ENCODE results near the gene SPRYD3.

SPRYD3 gene

DNA sequence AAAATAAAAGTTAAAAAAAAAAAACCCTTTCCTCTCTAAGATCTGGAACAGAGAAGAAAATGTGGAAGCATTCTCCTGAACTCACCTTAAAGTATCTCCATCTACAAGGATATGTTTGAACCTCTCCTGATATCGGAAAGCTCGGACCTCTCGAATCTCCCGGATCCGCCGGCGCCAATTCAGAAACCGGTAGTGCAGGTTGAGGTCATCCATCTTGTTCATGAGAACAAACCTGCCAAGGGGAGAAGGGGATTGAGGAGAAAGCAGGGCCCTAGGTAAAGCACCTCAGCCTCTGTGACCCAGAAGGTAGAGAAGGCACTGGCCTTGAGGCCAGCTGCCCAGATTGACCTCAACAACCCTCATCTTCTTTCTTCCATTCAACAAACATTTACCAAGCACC, 2.2 kb downstream of the SPRYD3 start:
- no peak for DNase-seq

DNA sequence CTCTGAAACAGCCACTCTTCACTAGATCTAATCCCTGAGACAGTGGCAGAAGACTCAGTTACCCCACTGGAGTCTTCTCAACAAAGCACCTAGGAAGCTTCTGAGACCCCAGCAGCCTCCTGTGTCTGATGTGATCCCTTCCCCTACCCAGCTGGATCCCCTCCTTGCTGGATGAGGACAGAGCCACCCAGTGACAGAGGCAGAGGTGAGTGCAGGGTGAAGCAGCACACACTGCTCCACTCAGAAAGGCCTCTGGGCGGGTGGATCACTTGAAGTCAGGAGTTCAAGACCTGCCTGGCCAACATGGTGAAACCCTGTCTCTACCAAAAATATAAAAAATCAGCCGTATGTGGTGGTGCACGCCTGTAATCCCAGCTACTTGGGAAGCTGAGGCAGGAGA, 2.7 kb downstream of the SPRYD3 start:
- DNase-seq, result no peak

DNA sequence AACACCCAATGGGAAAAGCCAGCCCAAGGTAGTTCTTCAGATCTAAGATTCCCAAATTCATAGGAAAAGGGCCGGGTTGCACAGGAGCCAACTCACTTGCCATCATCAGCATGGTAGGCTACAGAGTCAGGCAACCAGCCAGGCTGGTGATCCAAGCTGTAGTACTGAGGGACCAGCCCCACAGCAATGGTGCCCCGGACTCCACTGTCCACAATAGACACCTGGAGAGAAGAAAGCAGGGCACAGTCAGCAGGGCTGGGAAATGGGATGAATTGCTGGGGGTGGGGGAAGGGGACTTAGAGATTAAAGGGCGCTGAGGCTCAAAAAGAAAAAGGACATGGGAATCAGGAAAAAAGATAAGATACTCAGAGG, 4.2 kb downstream of the SPRYD3 start:
- DNase-seq, result no peak

DNA sequence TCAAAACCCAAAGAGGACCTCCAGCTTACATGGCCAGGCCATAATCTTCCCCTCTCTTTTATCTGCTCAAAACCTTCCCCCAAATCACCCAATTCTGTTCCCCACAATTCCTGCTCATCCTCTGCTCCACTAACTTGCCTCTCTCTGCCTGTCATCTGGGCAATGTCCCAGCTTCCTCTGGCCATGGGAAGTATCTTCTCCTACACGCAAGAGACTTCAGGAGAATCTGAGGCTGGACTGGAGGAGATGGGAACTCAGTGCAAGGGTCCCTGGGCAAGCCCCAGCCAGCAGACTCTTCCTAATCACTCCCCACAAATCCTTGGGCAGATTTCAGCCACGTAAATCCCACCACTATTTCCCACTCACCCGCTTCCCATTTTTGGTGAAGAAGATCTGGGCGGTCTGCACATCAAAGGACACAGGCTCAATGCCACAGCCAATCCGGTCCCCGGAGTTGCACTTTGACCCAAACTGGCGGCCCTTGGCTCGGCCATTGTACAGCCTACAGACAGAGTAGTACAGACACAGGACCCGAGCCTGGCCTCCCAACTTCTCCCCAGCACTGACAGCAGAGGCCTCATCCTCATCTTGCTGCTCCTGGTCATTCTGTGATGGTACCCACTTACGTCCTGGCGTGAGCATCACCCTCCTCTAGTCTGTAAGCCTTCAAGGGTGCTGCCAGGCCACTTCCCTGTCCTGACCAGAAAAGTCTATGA, 4.7 kb downstream of the SPRYD3 start:
- DNase-seq, result no peak

DNA sequence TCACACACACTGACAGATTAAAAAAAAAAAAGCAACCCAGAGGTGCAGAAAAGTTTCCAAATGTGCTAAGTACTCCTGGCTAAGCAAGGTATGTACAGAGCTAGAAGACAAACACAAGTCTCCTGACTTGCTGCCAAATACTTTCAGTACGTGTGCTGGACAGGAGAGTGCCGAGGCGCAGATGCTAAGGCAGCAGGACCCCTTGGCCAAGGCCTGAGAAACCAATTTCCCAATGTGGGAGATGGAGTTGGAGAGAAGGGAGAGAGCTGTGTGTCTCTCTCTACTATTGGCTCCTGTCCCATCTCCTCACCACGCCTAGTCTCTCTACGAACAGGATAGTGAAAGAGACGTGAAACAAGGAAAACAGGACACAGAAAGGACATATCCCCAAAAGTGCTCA, 5.3 kb downstream of the SPRYD3 start:
- DNase-seq, result no peak

DNA sequence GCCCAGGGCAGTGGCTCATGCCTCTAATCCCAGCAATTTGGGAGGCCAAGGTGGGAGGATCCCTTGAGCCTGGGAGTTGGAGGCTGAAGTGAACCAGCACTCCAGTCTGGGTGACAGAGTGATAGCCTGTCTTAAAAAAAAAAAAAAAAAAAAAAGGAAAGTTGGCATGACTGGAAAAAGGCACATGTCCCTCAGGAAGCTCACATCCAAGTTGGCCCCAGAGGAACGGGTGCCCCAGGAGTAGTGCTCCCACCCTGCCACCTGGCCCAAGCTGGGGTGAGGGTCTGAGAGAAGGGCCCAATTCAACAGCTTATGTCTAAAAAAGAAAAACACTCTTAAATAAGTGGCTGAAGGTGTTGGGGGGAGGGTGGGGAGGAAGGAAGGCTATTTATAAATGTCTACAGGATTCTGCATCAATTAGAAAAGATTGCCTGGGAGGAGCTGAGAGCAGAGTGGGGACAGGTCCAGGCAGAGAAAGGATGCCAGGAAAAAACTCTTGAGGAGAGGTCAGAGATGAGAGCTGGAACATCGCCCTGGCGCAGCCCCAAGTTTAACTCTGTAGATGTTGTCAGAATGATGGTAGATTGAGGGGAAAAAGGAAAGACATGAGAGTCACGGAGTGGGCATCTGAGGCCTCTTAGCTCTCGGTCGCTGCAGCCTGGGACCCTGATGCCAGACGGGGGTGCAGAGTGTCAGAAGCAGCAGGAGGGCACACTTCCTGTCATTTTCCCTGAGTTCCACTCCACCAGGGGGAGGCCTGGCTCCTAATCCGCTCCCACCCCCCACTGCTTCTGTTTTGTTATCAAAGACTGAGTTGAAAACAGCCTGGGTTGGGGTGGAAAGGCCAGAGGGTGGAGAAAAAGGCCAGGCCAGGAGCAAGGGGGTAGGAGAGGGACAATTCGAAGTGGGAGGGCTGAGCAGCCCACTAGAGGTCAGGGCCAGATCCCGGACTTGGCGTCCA, 7.3 kb downstream of the SPRYD3 start:
- no peak for DNase-seq

DNA sequence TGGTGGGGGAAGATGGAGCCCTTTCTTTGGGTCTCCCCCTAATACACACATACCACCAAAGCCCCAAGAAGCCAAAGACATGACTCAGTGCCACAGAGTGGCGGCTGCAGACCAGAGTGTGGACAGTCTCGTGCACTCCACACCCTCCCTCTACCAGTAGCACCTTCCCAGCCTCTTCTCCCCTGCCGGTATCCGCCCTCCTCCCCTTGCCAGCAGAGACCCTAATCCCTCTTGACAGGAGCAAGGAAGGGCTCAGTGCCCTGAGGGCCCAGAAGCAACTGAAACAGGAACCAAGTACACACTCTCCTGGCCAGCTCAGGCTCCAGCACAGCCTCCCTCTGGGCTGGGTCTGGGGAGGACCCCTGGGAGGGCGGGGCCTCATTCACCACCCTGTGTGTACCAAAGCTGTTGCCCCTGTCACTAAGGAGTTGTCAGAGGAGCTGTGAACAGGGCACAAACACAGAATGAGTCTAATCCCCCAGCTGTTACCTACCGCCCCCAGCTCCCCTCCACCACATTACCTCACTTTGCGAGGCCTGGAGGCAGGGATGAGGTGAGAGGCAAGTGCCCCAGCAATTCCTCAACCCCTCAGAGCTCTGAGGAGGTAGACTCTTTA, 8.2 kb downstream of the SPRYD3 start:
- no peak for DNase-seq

DNA sequence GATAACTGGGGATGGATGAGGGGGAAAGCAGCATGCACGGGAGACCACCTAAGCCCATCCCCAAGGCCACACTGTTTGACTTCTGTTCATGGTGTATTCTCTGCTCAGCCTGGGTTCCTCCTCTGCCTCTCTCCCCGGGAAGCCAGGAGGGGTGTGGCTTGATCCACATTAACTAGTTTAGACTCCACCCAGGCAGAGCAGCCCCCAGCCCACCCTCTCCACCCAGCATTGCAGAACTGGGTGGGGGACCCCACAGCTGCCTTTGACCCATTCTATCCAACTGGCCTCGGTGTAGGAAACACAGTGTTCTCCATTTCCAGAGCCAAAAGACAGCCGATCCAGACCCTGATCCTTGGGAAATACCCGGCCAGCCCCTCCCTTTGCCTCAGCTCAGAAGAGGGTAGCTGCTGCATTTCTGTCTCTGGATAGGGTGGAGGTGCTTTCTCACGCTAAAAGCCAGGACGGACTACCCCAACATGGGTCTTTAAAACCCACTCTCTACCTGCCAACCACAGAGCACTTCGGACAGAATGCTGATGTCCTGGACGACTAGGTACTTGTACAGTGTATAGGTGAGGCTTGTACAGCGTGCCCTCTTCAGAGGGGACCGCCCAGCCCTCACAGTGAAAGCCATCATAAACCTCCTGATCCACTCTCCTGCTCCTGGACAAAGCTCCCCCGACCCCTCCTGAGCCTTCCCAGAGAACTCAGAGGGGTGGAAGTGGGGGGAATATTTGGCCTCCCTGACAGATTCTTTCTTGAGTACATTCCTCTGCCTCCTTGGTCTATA, 9.4 kb downstream of the SPRYD3 start:
- no peak for DNase-seq

DNA sequence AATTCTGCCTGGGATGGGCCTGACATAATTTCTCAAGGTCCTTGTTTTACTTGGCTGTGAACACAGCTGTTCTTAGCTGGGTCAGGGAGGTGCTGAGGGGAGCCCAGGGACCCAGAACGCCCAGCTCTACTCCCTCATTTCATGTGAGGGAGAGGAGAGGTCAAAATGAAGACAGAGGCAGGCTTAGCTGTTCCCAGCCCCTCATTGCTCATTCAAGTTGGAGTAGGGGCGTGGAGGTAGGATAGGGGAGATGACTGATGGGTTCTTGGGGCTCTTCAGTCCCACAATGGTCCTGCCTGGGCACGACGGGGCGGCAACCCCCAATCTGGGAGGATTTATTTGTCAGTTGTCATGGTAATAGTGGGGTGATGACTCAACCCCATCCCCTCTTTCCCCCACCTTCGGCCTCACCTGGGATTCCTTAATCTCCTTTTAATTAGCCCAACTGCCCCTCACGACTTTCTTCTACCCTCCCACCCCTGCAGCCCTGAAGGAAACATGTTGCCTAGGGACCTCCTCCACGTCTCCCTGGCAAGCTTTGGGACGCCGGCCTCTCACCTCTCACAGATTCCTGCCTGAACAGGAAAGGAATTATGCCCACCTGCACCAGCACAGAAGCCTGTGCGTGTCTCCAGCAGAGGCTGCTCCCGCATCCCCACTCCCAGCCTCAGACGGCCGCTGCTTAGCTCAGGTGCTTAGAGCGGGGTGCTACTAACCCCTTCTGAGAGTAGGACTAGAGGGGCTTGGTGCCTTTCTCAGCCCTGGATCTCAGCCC, 10.2 kb downstream of the SPRYD3 start:
- DNase-seq, result no peak

DNA sequence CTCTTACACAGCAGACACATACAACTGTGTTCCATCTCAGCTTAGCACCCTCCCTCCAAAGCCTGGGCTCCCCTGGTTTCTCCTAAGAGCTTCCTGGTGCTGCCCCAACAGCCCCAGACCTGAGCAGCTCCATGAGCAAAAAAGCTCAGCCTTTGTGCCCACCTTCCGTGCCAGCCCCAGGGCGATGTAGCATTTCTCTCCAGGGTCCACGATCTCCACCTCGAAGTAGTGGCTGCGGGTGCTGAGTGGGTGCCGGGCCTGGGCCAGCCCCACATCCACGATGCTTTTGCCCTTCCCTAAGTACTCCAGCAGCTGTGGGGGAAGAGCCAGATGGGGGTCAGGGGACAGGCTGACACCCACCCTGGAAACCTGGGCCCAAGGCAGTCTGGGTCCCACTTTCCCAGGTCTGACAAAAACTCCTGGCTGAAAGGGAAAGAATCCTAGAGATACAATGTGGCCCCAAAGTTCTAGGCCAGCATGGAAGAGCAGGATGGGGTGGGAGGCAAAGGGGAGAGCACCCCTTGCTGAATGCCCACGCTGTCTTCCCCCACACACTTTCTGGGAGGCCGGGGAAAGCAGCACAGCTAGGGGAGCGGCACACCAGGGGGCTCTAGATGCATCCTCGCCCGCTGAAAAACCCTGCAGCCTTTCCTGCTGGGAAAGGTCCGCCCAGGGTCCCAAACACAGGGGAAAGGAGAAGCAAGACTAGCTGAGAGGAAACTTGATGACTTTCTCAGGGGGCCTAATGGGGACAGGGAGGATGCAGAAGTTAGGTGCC, 11.0 kb downstream of the SPRYD3 start:
- no peak for DNase-seq

DNA sequence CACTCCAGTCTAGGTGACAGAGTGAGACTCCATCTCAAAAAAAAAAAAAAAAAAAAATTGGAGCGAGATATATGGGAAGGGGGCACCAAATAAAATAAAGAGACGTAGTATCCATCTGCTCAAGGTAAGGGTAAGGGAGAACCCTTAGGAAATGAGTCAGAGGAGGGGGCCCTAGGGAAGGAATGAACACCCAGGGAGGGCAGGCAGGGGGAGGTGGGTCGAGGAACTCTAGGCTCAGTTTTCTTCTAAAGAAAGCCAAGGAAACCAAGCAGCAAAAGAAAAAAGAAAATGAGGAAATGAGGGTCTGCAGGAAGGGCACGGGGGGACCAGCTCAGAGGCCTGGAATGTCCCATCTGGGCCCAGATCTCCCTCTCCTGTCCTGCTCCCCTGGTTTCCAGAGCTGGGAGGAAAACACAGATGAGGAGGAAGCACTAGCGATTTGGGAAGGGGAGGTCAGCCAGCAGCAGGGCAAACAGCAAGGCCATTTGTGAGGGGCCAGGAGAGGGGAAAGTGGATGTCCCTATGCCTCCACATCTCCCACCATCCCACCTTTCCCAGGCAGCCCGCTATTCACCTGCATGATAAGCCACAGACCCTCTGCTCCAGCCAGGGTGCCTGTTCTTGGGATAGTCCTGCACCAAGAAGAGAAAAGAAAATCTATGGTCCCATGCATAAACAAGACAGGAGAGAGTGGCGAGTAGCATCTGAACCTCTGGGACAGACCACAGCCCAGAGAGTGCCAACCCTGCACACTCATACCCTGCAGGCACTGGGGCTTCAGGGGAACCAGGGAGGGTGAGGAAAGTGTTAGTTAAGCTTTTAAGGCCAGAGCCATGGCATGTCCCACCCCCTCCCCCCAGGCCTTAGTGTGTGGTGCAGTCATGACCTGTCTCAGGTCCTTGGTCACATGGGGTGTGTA, 11.9 kb downstream of the SPRYD3 start:
- no peak for DNase-seq

DNA sequence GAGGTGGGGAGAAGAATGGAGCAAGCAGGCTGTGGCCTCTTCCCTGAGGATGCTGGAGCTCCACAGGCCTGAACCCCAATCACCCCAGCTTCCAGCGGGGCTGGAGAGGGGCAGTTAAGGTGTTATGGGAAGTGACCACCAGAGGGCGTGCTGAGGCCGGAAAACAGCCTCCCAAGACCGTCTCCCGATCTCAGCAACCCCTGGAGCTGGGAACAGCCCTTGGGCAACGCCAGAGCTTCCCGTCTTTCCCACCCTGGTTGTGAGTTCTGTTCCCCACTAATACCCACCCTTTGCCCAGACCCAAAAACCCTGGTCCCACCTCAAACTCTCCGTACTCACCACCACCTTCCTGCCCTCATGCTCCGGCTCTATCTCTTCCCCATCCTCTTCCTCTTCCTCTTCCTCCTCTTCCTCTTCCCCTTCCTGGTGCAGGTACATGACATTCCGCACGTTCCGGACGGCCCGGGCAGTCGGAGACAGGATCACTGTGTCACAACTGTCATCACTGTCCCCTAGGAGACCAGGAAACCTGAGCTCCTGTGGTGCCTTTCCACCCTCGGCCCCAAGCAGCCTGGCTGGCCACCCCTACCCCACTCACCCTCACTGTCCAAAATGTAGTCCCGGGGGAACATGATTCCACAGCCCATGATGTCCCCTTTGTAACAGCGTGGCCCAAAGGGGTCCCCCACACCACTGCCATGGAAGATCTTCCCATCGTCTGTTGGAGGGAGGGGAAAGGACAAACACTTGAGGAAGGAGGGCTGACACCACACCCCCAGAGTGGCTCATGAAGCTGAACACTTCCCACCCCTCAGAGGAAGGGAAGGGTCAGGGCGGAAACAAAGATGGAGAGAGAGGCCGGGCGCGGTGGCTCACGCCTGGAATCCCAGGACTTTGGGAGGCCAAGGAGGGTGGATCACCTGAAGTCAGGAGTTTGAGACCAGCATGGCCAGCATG, 12.9 kb downstream of the SPRYD3 start:
- DNase-seq, result peak; percentile 71

DNA sequence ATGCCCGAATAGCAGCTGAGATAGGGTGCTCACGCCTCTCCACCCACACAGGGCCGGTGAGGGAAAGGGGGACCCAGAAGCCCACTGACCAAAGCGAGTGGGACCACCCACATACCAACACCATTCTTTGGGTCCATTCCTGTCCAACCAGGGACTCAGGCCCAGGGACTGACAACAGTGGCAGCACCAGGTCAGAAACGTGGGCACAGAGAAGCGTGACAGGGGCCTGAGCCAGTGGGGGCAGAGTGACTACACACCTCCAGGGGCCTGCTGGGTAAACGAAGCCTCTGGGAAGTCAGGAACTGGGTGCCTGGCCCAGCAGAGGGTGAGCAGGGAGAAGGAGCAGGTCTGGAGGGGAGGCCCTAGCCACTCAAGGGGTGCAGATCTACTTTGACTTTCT, 13.7 kb downstream of the SPRYD3 start:
- no peak for DNase-seq

DNA sequence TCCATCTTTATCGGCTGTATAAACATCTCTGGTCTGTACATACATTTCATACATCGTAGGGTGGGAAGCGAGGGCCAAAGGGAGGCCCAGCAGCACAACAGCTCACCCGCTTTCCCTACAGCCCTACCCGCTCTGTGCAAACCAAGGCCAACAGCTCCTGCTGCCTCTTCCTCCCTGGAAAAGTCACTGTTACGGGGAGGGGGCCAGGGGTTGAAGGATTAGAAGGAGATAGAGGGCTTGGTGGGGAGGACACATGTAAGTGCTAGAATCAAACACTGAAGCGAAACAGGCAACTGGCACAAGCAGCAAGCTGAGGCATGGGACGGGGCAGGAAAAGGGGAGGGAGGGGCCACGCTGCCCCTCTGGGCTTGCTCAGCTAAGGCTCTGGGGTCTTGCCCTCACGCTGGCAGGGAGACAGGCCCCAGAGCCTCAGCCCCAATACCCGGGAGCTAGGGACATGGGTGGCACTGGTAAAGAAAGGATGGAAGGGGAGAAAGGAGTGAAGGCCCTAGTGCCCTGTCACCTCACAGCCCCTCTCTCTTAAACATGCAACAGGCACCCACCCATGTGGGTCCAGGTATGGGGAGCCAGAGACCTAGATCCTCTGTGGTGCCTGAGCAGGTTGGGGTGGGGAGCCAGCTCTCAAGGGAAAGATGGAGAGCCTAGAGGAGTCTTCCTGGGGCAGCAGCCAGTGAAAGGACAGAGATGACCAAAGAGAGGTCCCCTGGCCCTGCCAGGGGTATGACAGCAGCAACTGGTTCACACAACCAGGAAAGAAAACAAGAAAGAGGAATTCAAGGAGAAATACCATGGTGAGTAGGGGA, 14.4 kb downstream of the SPRYD3 start:
- no peak for DNase-seq

DNA sequence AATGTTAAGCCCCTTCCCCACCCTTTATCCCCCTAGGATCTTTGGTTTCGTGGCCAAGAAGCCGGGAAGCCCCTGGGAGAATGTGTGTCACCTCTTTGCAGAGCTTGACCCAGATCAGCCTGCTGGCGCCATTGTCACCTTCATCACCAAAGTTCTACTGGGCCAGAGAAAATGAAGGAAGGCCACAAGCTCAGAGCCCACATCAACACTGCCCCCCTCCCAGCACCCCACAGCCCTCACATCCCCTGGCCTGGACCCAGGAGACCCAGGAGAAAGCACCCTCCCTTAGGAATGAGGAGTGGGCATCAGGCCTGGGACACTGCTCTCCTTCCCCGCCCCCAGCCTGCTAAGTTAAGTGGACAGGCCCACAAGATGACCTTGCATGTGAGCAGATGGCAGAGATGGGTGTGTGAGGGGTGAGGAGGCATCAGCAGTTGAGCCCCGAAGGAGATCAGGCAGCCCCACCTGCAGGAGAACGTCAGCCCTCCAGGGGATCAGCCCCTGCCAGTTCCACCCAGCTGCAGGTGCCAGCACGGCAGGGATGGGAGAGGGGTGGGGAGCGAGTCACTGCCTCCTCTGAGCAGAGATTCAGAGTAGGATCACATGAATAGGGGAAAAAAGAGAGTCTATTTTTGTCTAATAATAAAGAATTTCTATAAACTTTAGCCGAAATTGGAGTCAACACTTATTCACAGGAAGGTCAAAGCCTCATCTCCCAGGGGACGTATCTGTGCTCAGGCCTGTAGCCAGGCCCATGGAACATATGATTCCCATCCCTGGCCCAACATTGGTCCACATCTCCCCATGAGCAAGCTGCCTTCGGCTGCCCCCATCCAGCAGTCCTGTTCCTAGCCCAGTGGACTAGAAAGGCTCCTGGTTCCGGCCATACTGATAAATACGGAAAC, 15.2 kb downstream of the SPRYD3 start:
- DNase-seq, result no peak

DNA sequence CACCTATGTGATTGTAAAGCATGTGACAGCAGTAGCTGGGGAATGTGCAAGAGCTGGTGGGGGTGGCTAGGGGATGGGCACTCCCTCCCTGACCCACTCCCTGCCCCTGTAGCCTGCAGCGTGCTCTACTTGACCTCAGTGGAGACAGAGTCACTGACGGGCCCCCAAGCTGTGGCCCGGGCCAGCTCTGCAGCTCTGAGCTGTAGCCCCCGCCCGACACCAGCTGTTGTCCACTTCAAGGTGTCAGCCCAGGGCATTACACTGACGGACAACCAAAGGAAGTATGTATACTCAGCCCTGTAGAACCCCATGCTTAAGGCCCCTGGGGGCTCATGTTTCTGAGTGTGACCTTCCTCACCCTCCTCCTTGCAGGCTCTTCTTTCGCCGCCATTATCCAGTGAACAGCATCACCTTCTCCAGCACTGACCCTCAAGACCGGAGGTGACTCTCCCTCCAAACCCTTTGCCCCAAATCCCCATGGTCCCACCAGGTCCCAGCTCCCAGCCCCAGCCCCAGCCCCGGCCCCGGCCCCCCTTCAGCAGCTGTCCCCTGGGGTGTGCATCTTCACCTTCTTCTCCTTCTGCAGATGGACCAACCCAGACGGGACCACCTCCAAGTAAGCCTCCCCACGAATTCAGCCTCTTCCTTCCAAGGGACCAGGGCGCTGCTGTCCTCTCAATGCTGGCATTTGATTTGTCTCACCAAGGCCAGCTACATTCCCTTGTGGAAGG, 16.0 kb downstream of the SPRYD3 start:
- DNase-seq, result no peak
